ENCODE data around the gene SPTLC1. TPM values are rescaled to one million over a fixed set of nuclear protein-coding genes. Genes with fewer than 3 reads are reported as not detected.
"Not testable (repeated sequence)": the region's sequence is repeated elsewhere in the genome, so short reads cannot be mapped to it uniquely, and the experiment has no call there.

The SPTLC1 gene
- total RNA-seq, 2 donors from 2014 or later, result 34.9 to 36.1 TPM

DNA sequence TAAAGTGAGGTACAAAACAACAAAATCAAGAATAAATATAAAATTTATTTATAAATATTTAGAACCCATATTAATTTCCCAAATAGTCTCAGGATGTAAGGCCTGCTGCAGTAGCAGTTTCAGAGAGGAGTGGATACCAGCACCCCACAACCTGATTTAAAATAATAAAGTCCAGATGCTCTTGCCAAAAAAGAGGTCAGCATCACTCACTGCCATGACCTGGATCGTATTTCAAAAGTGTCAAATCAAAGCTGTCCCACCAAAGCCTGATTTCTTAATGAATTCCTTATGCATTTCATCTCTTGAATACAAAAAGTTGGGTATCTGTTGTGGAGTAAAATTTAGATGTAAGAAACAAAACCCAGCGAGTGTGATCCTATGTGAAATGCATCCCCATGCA, 107.2 kb downstream of the SPTLC1 start:
- H3K9me3 ChIP-seq, result no peaks in the 10 kb centered on the region
- intact Hi-C loops (cut with DNase I), result no loop called here
- no peaks in the 10 kb centered on the region for H3K4me1 ChIP-seq
- 71 to 85% methylated on average over 2 of the region's 2 CpGs for WGBS, 2 donors
- H3K4me3 ChIP-seq, result no peak overlapping the region
- TF ChIP-seq POLR2A (IDR thresholded peaks at IDR 0.05) (no peak), CTCF (IDR thresholded peaks at IDR 0.05) (no peak)
- DNase-seq (no peak), ATAC-seq (no peak)
- no peaks in the 10 kb centered on the region for H3K36me3 ChIP-seq (replicated peaks in 1 of 2; ENCODE audit: insufficient read depth in 1 of 2, low read depth in 2 of 2)
- no peak overlapping the region for H3K27ac ChIP-seq
- no peaks in the 10 kb centered on the region for H3K27me3 ChIP-seq

DNA sequence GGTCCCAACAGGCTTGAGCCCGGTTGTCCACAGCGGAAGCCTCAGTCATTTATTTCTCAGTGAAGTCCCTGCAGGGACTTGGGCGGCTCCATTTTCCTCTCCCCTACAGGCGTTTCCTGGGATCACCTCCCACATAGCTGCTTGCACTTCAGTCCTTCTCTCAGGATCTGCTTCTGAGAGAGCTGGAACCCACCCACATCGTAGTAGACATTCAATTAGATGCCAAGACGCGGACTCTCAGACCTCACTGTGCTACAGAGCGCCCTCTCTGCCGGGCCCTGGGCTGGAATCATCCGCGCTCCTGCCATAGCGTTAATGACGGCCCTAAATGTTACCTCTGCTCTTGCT, 111.2 kb downstream of the SPTLC1 start:
- H3K27ac ChIP-seq, result no peak overlapping the region
- TF ChIP-seq POLR2A (IDR thresholded peaks at IDR 0.05) (no peak), CTCF (IDR thresholded peaks at IDR 0.05) (no peak)
- H3K4me1 ChIP-seq, result no peaks in the 10 kb centered on the region
- intact Hi-C loops (cut with DNase I), result no loop called here
- H3K9me3 ChIP-seq, result no peaks in the 10 kb centered on the region
- no peak overlapping the region for H3K4me3 ChIP-seq
- ATAC-seq (no peak), DNase-seq (no peak)
- no peaks in the 10 kb centered on the region for H3K27me3 ChIP-seq
- no peaks in the 10 kb centered on the region for H3K36me3 ChIP-seq (replicated peaks in 1 of 2; ENCODE audit: insufficient read depth in 1 of 2, low read depth in 2 of 2)
- WGBS, 2 donors, result 71 to 73% methylated on average over 13 of the region's 13 CpGs

DNA sequence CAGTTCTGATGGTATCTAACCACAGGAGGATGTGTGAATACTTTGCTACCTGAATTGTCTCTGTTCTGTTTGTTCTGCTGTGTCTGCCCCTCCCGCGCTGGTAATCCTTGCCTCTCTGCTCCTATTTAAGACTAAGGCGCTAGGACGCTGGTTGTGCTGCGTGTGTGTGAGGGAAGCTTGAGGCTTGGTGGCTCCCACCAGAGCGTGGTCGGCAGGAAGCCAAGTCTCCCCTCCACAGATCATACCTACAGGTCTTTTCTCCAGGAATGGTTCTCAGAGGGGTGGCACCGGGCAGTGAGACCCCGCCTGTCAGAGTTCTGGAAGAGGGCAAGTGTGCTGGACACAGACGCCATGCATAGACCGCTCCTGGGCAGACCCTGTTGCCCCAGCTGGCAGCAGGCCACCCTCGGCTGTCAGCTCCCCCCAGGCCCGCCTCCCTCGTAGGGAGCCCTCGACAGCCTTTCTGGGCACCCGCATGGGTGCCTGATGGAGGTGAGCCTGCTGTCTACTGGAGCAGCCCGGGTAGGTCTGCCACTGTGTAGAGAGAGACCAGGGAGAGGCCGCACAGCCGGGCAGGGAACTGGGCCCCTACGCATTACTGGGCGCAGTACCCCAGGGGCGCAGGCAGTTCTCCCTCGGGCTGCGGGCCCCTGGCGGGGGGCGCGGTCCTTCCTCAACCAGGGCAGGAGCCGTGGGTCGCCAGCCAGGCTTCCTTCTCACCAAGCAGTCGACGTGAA, 111.7 kb downstream of the SPTLC1 start:
- Histone ChIP-seq H3K4me1 (no peaks in the 10 kb centered on the region), H3K27ac (no peak overlapping the region), H3K27me3 (no peaks in the 10 kb centered on the region), H3K36me3 (replicated peaks in 1 of 2; ENCODE audit: insufficient read depth in 1 of 2, low read depth in 2 of 2) (no peaks in the 10 kb centered on the region), H3K9me3 (no peaks in the 10 kb centered on the region), H3K4me3 (no peak overlapping the region)
- intact Hi-C loops (cut with DNase I), result no loop called here
- DNase-seq (no peak), ATAC-seq (no peak)
- TF ChIP-seq CTCF (IDR thresholded peaks at IDR 0.05), result no peak
- TF ChIP-seq POLR2A (IDR thresholded peaks at IDR 0.05), result no peak
- 82 to 85% methylated on average over 16 to 30 of the region's 31 CpGs for WGBS, 2 donors

GRCh38 chr9:92001948-92002347, 113.3 kb downstream of the SPTLC1 start:
- 81 to 86% methylated on average over 10 of the region's 10 CpGs for WGBS, 2 donors
- ATAC-seq; H3K4me1 ChIP-seq; H3K36me3 ChIP-seq (replicated peaks in 1 of 2; ENCODE audit: insufficient read depth in 1 of 2, low read depth in 2 of 2); H3K9me3 ChIP-seq; H3K27me3 ChIP-seq; DNase-seq; intact Hi-C loops (cut with DNase I); H3K27ac ChIP-seq; H3K4me3 ChIP-seq: not testable (repeated sequence)

- Histone ChIP-seq H3K9me3 (no peaks in the 10 kb centered on the region), H3K27ac (no peak overlapping the region), H3K4me1 (no peaks in the 10 kb centered on the region), H3K36me3 (replicated peaks in 1 of 2; ENCODE audit: insufficient read depth in 1 of 2, low read depth in 2 of 2) (no peaks in the 10 kb centered on the region), H3K4me3 (no peak overlapping the region), H3K27me3 (no peaks in the 10 kb centered on the region)
- ATAC-seq (no peak), DNase-seq (no peak)
- intact Hi-C loops (cut with DNase I), result no loop called here
- TF ChIP-seq POLR2A (IDR thresholded peaks at IDR 0.05) (no peak), CTCF (IDR thresholded peaks at IDR 0.05) (no peak)
- WGBS, 2 donors, result 58 to 66% methylated on average over 4 to 6 of the region's 6 CpGs
Measured at GRCh38 chr9:92001244-92001643, 114.0 kb downstream of the SPTLC1 start.

All from body of pancreas (tissue), 4 donors.